K562 (cell line): ENCODE results near the gene GNAQ. TPM values are rescaled to one million over a fixed set of nuclear protein-coding genes. Genes with fewer than 3 reads are reported as not detected.

Source experiments
- C11orf30 ChIP-seq: fragments of 450-650 bp; IDR thresholded peaks from 2 replicates; pipeline ENCODE4 v1.6.1; 2016; ENCODE audit warnings: low read depth, mild to moderate bottlenecking
- CHCHD3 ChIP-seq: fragments of 250-450 bp; sonication (Bioruptor Pico); IDR thresholded peaks from 2 replicates; pipeline ENCODE4 v2.1.2; 2022; ENCODE audit warnings: mild to moderate bottlenecking
- CREM ChIP-seq: IDR thresholded peaks from 2 replicates; pipeline ENCODE4 v1.6.1; 2014; ENCODE audit warnings: antibody characterized with exemption, low read depth
- FOXK2 ChIP-seq, 2 experiments: fragments of 450-650 bp; IDR thresholded peaks in 1 of 2; conservative IDR thresholded peaks in 1 of 2; 2 replicates each; pipeline ENCODE4 v1.6.1; 2016; ENCODE audit warnings: low read depth in 2 of 2, mild to moderate bottlenecking in 1 of 2
- GTF2E2 ChIP-seq: fragments of 200-800 bp; sonication (Bioruptor generic); IDR thresholded peaks from 2 replicates; pipeline ENCODE4 v1.6.1; 2016; ENCODE audit warnings: missing genetic modification characterization, missing compliant biosample characterization
- HDGF ChIP-seq: fragments of 450-650 bp; IDR thresholded peaks from 2 replicates; pipeline ENCODE4 v1.6.1; 2016
- IFI16 ChIP-seq: fragments of 250-450 bp; sonication (Bioruptor Pico); IDR thresholded peaks from 2 replicates; pipeline ENCODE4 v2.1.2; 2022; ENCODE audit warnings: mild to moderate bottlenecking, inconsistent platforms
- MCM2 ChIP-seq: fragments of 450-650 bp; IDR thresholded peaks from 2 replicates; pipeline ENCODE4 v1.6.1; 2017; ENCODE audit warnings: low read depth, mild to moderate bottlenecking
- NCOA4 ChIP-seq: fragments of 450-650 bp; IDR thresholded peaks from 2 replicates; pipeline ENCODE4 v1.6.1; 2018; ENCODE audit warnings: mild to moderate bottlenecking; ENCODE audit not compliant: partially characterized antibody
- PHB2 ChIP-seq: fragments of 450-650 bp; IDR thresholded peaks from 2 replicates; pipeline ENCODE4 v1.6.1; 2017; ENCODE audit warnings: low read depth
- PTRF ChIP-seq: fragments of 450-650 bp; IDR thresholded peaks from 2 replicates; pipeline ENCODE4 v1.6.1; 2016; ENCODE audit warnings: mild to moderate bottlenecking, missing genetic modification characterization, missing compliant biosample characterization
- STAT5A ChIP-seq: IDR thresholded peaks from 2 replicates; pipeline ENCODE4 v1.6.1; 2012; ENCODE audit warnings: low read length, inconsistent platforms, borderline replicate concordance
- THRAP3 ChIP-seq: fragments of 450-650 bp; IDR thresholded peaks from 2 replicates; pipeline ENCODE4 v1.6.1; 2016; ENCODE audit warnings: mild to moderate bottlenecking, inconsistent platforms, borderline replicate concordance
- ZNF133 ChIP-seq: fragments of 250-450 bp; sonication (Bioruptor Pico); IDR thresholded peaks from 2 replicates; pipeline ENCODE4 v1.4.0; 2020; ENCODE audit warnings: mild to moderate bottlenecking
- ZNF174 ChIP-seq: fragments of 250-450 bp; sonication (Bioruptor Pico); IDR thresholded peaks from 2 replicates; pipeline ENCODE4 v1.4.0; 2020; ENCODE audit warnings: mild to moderate bottlenecking
- ZNF354B ChIP-seq: fragments of 250-450 bp; sonication (Bioruptor Pico); IDR thresholded peaks from 2 replicates; pipeline ENCODE4 v1.4.0; 2020
- ZNF408 ChIP-seq: fragments of 250-450 bp; sonication (Bioruptor Pico); IDR thresholded peaks from 2 replicates; pipeline ENCODE4 v1.4.0; 2020; ENCODE audit warnings: low read depth, mild to moderate bottlenecking, moderate library complexity
- polyA plus RNA-seq, 8 experiments: library from polyadenylated mRNA; depleted of rRNA in 4 of 8; stranded (reverse) in 5 of 8; unstranded in 3 of 8; fragments of >200 nt; fragmentation: Nextera tagmentation in 2 of 8; fragmentation: Illumina TruSeq in 1 of 8; extraction: Ambion mirVana in 2 of 8; extraction: Trizol in 1 of 8; gene quantifications; 2 replicates each; pipeline versions ENCODE4 v1.2.1 to v1.2.3, GENCODE V29; 2011 to 2014; ENCODE audit warnings: inconsistent platforms in 1 of 8, missing spikeins in 1 of 8
- total RNA-seq, 7 experiments: library from RNA; depleted of rRNA in 6 of 7; stranded (reverse); fragments of >200 nt in 6 of 7; fragmentation: Illumina TruSeq in 2 of 7; extraction: Trizol in 2 of 7; gene quantifications; 2 replicates each; pipeline versions ENCODE4 v1.2.1 to v1.2.3, GENCODE V29; 2011 to 2021; ENCODE audit warnings: low replicate concordance in 1 of 7
- TF ChIP-seq, protein P1 (sequence below): sonication (generic); IDR thresholded peaks from 2 replicates; pipeline ENCODE4 v1.6.1; 2016
- TF ChIP-seq, protein P2 (sequence below): fragments of 250-450 bp; sonication (Bioruptor Pico); IDR thresholded peaks from 2 replicates; pipeline ENCODE4 v1.4.0; 2020
- TF ChIP-seq, protein P3 (sequence below): sonication (generic); formaldehyde crosslinking; IDR thresholded peaks from 2 replicates; pipeline ENCODE4 v1.8.0; 2022; ENCODE audit warnings: mild to moderate bottlenecking, missing genetic modification reagents
- TF ChIP-seq, protein P4 (sequence below): sonication (generic); formaldehyde crosslinking; IDR thresholded peaks from 2 replicates; pipeline ENCODE4 v1.8.1; 2023; ENCODE audit warnings: mild to moderate bottlenecking, missing genetic modification reagents
- TF ChIP-seq, protein P5 (sequence below): fragments of 450-650 bp; IDR thresholded peaks from 2 replicates; pipeline ENCODE4 v1.6.1; 2016; ENCODE audit warnings: mild to moderate bottlenecking
- TF ChIP-seq, protein P6 (sequence below): conservative IDR thresholded peaks from 2 replicates; pipeline ENCODE4 v1.6.1; 2011; ENCODE audit warnings: low read depth, mild to moderate bottlenecking, low read length; ENCODE audit not compliant: control insufficient read depth

GNAQ gene
- total and polyA plus RNA-seq, 9 of the 15 experiments (the other 6 are each of a cell fraction or from before 2014, with no cell fraction given), result 4.8 to 27.9 (median 17.5) TPM

DNA sequence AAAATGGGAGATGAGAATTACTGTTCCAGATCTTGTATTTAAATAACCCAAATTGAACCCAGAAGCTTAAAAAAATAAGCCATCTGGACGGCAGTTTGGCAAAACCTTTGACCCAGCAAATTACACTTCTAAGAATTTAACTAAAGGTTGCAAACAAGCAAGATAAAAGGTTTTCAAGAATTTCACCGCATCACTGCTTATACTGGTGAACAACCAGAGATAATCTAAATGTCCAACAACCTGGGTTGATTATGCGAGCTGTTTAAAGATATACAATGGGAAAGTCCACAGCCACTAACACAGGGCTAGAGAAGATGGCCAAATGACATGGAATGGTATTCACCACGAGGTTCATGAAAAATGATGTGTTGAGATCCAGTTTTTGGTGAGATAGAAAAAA is 149.3 kb downstream of the GNAQ start (continued):
- TF ChIP-seq, protein P1, sequence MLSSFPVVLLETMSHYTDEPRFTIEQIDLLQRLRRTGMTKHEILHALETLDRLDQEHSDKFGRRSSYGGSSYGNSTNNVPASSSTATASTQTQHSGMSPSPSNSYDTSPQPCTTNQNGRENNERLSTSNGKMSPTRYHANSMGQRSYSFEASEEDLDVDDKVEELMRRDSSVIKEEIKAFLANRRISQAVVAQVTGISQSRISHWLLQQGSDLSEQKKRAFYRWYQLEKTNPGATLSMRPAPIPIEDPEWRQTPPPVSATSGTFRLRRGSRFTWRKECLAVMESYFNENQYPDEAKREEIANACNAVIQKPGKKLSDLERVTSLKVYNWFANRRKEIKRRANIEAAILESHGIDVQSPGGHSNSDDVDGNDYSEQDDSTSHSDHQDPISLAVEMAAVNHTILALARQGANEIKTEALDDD, result peak; percentile 91
- TF ChIP-seq, protein P2, sequence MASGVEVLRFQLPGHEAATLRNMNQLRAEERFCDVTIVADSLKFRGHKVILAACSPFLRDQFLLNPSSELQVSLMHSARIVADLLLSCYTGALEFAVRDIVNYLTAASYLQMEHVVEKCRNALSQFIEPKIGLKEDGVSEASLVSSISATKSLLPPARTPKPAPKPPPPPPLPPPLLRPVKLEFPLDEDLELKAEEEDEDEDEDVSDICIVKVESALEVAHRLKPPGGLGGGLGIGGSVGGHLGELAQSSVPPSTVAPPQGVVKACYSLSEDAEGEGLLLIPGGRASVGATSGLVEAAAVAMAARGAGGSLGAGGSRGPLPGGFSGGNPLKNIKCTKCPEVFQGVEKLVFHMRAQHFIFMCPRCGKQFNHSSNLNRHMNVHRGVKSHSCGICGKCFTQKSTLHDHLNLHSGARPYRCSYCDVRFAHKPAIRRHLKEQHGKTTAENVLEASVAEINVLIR (CRISPR knock-in tag), result no peak
- TF ChIP-seq GTF2E2 (tag), result no peak
- TF ChIP-seq IFI16 (CRISPR knock-in tag), result no peak
- TF ChIP-seq, protein P3, sequence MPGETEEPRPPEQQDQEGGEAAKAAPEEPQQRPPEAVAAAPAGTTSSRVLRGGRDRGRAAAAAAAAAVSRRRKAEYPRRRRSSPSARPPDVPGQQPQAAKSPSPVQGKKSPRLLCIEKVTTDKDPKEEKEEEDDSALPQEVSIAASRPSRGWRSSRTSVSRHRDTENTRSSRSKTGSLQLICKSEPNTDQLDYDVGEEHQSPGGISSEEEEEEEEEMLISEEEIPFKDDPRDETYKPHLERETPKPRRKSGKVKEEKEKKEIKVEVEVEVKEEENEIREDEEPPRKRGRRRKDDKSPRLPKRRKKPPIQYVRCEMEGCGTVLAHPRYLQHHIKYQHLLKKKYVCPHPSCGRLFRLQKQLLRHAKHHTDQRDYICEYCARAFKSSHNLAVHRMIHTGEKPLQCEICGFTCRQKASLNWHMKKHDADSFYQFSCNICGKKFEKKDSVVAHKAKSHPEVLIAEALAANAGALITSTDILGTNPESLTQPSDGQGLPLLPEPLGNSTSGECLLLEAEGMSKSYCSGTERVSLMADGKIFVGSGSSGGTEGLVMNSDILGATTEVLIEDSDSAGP, result no peak
- TF ChIP-seq ZNF174 (CRISPR knock-in tag), result no peak
- TF ChIP-seq PHB2, result no peak
- TF ChIP-seq CREM, result no peak
- no peak for TF ChIP-seq ZNF408 (CRISPR knock-in tag)
- TF ChIP-seq ZNF133 (CRISPR knock-in tag), result no peak
- no peak for TF ChIP-seq PTRF (tag)
- no peak for TF ChIP-seq HDGF
- TF ChIP-seq, protein P4, sequence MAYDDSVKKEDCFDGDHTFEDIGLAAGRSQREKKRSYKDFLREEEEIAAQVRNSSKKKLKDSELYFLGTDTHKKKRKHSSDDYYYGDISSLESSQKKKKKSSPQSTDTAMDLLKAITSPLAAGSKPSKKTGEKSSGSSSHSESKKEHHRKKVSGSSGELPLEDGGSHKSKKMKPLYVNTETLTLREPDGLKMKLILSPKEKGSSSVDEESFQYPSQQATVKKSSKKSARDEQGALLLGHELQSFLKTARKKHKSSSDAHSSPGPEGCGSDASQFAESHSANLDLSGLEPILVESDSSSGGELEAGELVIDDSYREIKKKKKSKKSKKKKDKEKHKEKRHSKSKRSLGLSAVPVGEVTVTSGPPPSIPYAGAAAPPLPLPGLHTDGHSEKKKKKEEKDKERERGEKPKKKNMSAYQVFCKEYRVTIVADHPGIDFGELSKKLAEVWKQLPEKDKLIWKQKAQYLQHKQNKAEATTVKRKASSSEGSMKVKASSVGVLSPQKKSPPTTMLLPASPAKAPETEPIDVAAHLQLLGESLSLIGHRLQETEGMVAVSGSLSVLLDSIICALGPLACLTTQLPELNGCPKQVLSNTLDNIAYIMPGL, result no peak
- no peak for TF ChIP-seq ZNF354B
- no peak for TF ChIP-seq NCOA4
- TF ChIP-seq, protein P5, sequence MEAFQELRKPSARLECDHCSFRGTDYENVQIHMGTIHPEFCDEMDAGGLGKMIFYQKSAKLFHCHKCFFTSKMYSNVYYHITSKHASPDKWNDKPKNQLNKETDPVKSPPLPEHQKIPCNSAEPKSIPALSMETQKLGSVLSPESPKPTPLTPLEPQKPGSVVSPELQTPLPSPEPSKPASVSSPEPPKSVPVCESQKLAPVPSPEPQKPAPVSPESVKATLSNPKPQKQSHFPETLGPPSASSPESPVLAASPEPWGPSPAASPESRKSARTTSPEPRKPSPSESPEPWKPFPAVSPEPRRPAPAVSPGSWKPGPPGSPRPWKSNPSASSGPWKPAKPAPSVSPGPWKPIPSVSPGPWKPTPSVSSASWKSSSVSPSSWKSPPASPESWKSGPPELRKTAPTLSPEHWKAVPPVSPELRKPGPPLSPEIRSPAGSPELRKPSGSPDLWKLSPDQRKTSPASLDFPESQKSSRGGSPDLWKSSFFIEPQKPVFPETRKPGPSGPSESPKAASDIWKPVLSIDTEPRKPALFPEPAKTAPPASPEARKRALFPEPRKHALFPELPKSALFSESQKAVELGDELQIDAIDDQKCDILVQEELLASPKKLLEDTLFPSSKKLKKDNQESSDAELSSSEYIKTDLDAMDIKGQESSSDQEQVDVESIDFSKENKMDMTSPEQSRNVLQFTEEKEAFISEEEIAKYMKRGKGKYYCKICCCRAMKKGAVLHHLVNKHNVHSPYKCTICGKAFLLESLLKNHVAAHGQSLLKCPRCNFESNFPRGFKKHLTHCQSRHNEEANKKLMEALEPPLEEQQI, result no peak
- no peak for TF ChIP-seq C11orf30
- TF ChIP-seq, protein P6, sequence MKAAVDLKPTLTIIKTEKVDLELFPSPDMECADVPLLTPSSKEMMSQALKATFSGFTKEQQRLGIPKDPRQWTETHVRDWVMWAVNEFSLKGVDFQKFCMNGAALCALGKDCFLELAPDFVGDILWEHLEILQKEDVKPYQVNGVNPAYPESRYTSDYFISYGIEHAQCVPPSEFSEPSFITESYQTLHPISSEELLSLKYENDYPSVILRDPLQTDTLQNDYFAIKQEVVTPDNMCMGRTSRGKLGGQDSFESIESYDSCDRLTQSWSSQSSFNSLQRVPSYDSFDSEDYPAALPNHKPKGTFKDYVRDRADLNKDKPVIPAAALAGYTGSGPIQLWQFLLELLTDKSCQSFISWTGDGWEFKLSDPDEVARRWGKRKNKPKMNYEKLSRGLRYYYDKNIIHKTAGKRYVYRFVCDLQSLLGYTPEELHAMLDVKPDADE, result no peak
- no peak for TF ChIP-seq MCM2
- no peak for TF ChIP-seq CHCHD3 (CRISPR knock-in tag)
- TF ChIP-seq THRAP3, result no peak
- no peak for TF ChIP-seq FOXK2 (conservative IDR thresholded peaks at IDR 0.05 in 1 of 2, IDR thresholded peaks at IDR 0.05 in 1 of 2; ENCODE audit: low read depth in 2 of 2)
- peak; percentile 50 for TF ChIP-seq STAT5A
